Measurements from ENCODE around the gene TTC7B.

TTC7B gene

DNA sequence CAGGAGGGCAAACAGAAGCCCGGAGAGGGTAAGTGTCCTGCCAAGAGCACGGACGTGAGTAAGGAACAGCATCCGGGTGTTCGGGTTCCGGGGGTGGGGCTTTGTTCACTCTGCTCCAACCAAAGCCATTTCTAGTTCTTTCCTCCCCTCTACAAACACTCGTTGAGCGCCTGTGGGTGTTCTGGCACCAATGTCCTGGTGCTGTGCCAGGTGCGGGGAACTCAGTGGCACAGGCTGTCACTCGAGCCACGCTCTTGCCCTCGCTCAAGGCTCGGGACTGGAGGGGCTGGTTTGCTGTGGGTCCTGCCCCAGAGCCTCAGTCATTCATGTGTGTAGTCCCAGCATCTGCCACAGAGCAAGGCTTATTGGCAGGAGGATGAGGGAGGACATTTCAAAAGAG lies 261.9 kb downstream of the TTC7B start:
- FAIRE-seq (no peak), DNase-seq (ENCODE audit: insufficient read length, low spot score) (no peak)
- TF ChIP-seq POLR2A (IDR thresholded peaks at IDR 0.05; ENCODE audit: low read depth, low read length), result no peak

DNA sequence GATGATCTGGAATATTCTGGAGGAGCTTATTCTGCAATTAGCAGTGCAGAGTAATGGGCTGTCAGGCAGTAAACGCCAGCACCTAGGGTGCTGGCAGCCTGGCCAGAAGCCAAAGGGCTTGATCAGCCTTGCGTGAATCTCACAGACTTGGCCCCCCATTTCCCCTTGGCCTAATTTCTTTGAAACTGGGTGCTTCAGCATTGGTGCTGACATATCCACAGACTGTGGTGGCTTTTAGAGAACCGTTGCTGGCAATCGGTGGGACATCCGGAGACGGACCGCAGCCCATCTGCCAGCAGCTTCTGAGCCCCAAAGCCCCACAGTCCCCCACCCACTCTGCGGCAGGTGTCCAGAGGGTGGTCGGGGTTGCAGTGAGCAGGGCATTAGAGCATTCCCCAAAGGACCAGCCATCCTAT lies 262.3 kb downstream of the TTC7B start:
- FAIRE-seq (no peak), DNase-seq (ENCODE audit: insufficient read length, low spot score) (no peak)
- no peak for TF ChIP-seq POLR2A (IDR thresholded peaks at IDR 0.05; ENCODE audit: low read depth, low read length)

- DNase-seq (ENCODE audit: insufficient read length, low spot score) (no peak), FAIRE-seq (no peak)
- TF ChIP-seq POLR2A (IDR thresholded peaks at IDR 0.05; ENCODE audit: low read depth, low read length), result no peak
Observed at GRCh38 chr14:90553298-90553920, 262.8 kb downstream of the TTC7B start.

GRCh38 chr14:90552465-90553297 lies 263.5 kb downstream of the TTC7B start:
- FAIRE-seq (no peak), DNase-seq (ENCODE audit: insufficient read length, low spot score) (no peak)
- no peak for TF ChIP-seq POLR2A (IDR thresholded peaks at IDR 0.05; ENCODE audit: low read depth, low read length)

- TF ChIP-seq POLR2A (IDR thresholded peaks at IDR 0.05; ENCODE audit: low read depth, low read length), result no peak
- no peak for FAIRE-seq
- DNase-seq (ENCODE audit: insufficient read length, low spot score), result no peak
Observed at GRCh38 chr14:90551733-90552464, 264.3 kb downstream of the TTC7B start.

DNA sequence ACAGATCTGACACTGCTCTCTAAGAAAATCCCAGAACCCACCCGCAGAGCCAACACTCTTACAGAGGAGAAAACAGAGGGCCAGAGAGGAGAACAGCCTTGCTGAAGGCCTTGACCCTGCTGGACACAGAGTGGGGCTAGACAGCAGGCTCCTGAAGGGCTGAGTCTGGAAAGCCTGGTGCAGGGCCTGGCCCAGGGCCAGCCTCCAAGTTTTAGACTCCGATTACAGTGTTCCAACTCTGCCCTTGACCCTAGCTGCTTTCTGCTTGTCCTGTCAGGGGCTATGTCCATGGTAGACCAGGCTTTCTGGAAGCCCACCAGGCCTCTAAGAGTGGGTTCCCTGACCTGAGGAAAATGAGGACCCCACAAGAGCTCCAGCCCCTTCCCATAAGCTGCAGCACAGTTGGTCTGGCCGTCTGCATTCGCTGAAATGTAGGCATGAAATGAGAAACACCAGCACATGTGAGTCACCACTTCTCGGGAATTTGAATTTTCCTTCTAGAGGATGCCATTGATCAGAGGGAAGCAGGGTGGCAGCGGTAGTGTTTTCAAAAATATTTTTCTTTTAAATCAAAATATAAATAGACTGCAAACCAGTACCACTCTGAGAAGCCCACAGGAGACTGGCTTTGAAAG lies 265.0 kb downstream of the TTC7B start:
- TF ChIP-seq POLR2A (IDR thresholded peaks at IDR 0.05; ENCODE audit: low read depth, low read length), result no peak
- FAIRE-seq, result no peak
- no peak for DNase-seq (ENCODE audit: insufficient read length, low spot score)

- no peak for TF ChIP-seq POLR2A (IDR thresholded peaks at IDR 0.05; ENCODE audit: low read depth, low read length)
- DNase-seq (ENCODE audit: insufficient read length, low spot score) (no peak), FAIRE-seq (no peak)
Observed at GRCh38 chr14:90549794-90550641, 266.2 kb downstream of the TTC7B start.

- no peak for DNase-seq (ENCODE audit: insufficient read length, low spot score)
- TF ChIP-seq POLR2A (IDR thresholded peaks at IDR 0.05; ENCODE audit: low read depth, low read length), result no peak
- FAIRE-seq, result no peak
Observed at GRCh38 chr14:90548455-90548854, 267.8 kb downstream of the TTC7B start.

DNA sequence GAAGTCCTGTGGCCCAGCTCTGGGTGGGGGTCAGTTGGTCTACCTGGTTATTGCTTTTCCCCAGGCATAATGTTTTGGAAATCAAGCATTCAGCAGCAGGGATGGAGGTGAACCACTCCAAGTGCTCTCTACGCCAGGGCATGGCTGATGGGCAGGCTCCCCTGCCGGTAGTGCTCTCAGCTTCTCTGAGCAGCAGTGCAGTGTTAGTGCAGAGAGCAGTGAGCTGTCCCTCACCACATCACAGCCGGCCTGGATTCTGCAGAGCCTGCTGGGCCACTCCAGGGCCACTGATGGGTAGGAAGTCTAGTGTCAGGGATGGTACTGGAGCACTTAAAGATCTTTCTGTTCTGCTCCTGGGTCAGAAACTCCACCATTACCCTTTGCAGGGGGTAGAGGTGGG lies 268.3 kb downstream of the TTC7B start:
- no peak for DNase-seq (ENCODE audit: insufficient read length, low spot score)
- no peak for FAIRE-seq
- TF ChIP-seq POLR2A (IDR thresholded peaks at IDR 0.05; ENCODE audit: low read depth, low read length), result no peak

- no peak for TF ChIP-seq POLR2A (IDR thresholded peaks at IDR 0.05; ENCODE audit: low read depth, low read length)
- FAIRE-seq (no peak), DNase-seq (ENCODE audit: insufficient read length, low spot score) (no peak)
Observed at GRCh38 chr14:90547250-90547649, 269.0 kb downstream of the TTC7B start.

DNA sequence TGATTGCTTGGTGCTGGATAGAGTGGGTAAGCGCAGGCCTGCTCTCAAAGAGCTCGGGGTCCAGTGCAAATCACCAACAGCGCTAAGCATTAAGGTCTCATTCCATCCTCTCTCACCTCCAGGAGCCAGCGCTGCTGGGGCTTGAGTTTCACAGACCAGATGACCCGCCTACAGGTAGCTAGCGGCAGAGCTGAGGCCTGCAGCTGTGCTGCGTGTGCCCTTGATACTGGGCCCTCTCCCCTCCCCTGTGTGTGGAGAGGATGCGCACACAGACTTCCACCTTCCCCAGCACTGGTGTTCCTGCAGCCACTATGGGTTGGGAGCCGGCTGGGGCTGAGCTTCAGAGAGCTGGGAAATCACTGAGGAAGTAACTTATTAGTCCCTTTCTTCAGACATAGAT lies 269.5 kb downstream of the TTC7B start:
- TF ChIP-seq POLR2A (IDR thresholded peaks at IDR 0.05; ENCODE audit: low read depth, low read length), result no peak
- DNase-seq (ENCODE audit: insufficient read length, low spot score), result no peak
- no peak for FAIRE-seq

GRCh38 chr14:90545966-90546751 lies 270.1 kb downstream of the TTC7B start:
- no peak for TF ChIP-seq POLR2A (IDR thresholded peaks at IDR 0.05; ENCODE audit: low read depth, low read length)
- FAIRE-seq (no peak), DNase-seq (ENCODE audit: insufficient read length, low spot score) (no peak)

Data from H54 (cell line).